Hepatocyte (in vitro differentiated cells): Measurements from ENCODE around the gene UBXN2A.

Experiments
- CTCF ChIP-seq: fragments of 200-600 bp; sonication (generic); IDR thresholded peaks from 2 replicates; pipeline ENCODE4 v1.5.1; 2016; ENCODE audit warnings: antibody characterized with exemption, mild to moderate bottlenecking; ENCODE audit not compliant: poor library complexity
- EZH2phosphoT487 ChIP-seq: fragments of 200-600 bp; sonication (generic); IDR thresholded peaks from one replicate; pipeline ENCODE4 v1.6.1; 2018; ENCODE audit warnings: antibody characterized with exemption, mild to moderate bottlenecking, low read depth, moderate library complexity; ENCODE audit not compliant: unreplicated experiment, severe bottlenecking

- TF ChIP-seq CTCF (no peak), EZH2phosphoT487 (no peak)
These were observed 15.5 kb upstream of the UBXN2A start for GRCh38 chr2:23924589-23925359.
